Cardiac fibroblast (primary cell): ENCODE data around the gene NDOR1.
A peak's percentile ranks its signal among the peaks of the same experiment; 100 is the strongest.

Source experiments
- DNase-seq, 2 donors: peaks; one replicate each; pipeline versions ENCODE4 v3.0.0 to v3.0.0-alpha.2; 2010; ENCODE audit warnings: low read depth in 2 of 2
- H3K4me3 ChIP-seq, 2 donors: replicated peaks in 1 of 2; 1 replicate in 1 of 2; 2 replicates in 1 of 2; pipeline ENCODE4 v1.5.1; 2011; ENCODE audit warnings: low read depth in 2 of 2, low read length in 2 of 2, mild to moderate bottlenecking in 2 of 2, moderate library complexity in 1 of 2
- CTCF ChIP-seq: IDR thresholded peaks from one replicate; pipeline ENCODE4 v1.5.1; 2011; ENCODE audit warnings: low read depth, mild to moderate bottlenecking, low read length, inconsistent platforms

The NDOR1 gene

GRCh38 chr9:137168904-137169856 lies 36.3 kb upstream of the NDOR1 start:
- TF ChIP-seq CTCF = no peak
- DNase-seq = peak; percentile 24 to 39
- H3K4me3 ChIP-seq = no peak overlapping the region

GRCh38 chr9:137169896-137170358 lies 35.6 kb upstream of the NDOR1 start, which contains the start of gene LRRC26:
Gene LRRC26, minus strand, starts transcription at chr9:137170051. Its CDS starts 108 bp downstream, at chr9:137169943.
- no peak for DNase-seq
- no peak for TF ChIP-seq CTCF
- no peak within 1 kb of the TSS for H3K4me3 ChIP-seq

GRCh38 chr9:137170486-137171148 lies 34.9 kb upstream of the NDOR1 start:
- no peak overlapping the region for H3K4me3 ChIP-seq
- no peak for TF ChIP-seq CTCF
- DNase-seq = no peak

- TF ChIP-seq CTCF = no peak
- DNase-seq = no peak
- no peak overlapping the region for H3K4me3 ChIP-seq
These were observed 34.2 kb upstream of the NDOR1 start for GRCh38 chr9:137171149-137171900.

- no peak for TF ChIP-seq CTCF
- no peak overlapping the region for H3K4me3 ChIP-seq
- DNase-seq = no peak
These were observed 32.4 kb upstream of the NDOR1 start for GRCh38 chr9:137172901-137173795.
